HepG2 (cell line): ENCODE data around the gene GNL1. TPM values are rescaled to one million over a fixed set of nuclear protein-coding genes. Genes with fewer than 3 reads are reported as not detected.
A peak's percentile ranks its signal among the peaks of the same experiment; 100 is the strongest.

Experiments used
- CEBPB ChIP-seq: IDR thresholded peaks from 2 replicates; pipeline ENCODE4 v1.6.1; 2011; ENCODE audit warnings: low read depth, low read length, improper control_type of control experiment, borderline replicate concordance
- CREB1 ChIP-seq, 2 experiments: fragments of 450-650 bp in 1 of 2; IDR thresholded peaks; 2 replicates each; pipeline ENCODE4 v1.6.1; 2016 to 2017; ENCODE audit warnings: control low read depth in 1 of 2, mild to moderate bottlenecking in 1 of 2, missing compliant biosample characterization in 1 of 2, missing genetic modification characterization in 1 of 2
- HMG20A ChIP-seq: IDR thresholded peaks from 2 replicates; pipeline ENCODE4 v1.6.1; 2016; ENCODE audit warnings: borderline replicate concordance
- NR2F2 ChIP-seq: IDR thresholded peaks from 2 replicates; pipeline ENCODE4 v1.6.1; 2012; ENCODE audit warnings: low read depth, inconsistent platforms, borderline replicate concordance
- REST ChIP-seq, 2 experiments: IDR thresholded peaks; 2 replicates each; pipeline ENCODE4 v1.6.1; 2011 to 2012; ENCODE audit warnings: low read length in 2 of 2, borderline replicate concordance in 1 of 2, low read depth in 1 of 2, mild to moderate bottlenecking in 1 of 2, moderate library complexity in 1 of 2
- SP4 ChIP-seq: sonication (generic); formaldehyde crosslinking; IDR thresholded peaks from 2 replicates; pipeline ENCODE4 v1.8.1; 2023; ENCODE audit warnings: mild to moderate bottlenecking, missing genetic modification reagents
- ZKSCAN1 ChIP-seq: fragments of 150-350 bp; IDR thresholded peaks from 2 replicates; pipeline ENCODE4 v1.6.1; 2014; ENCODE audit warnings: low read length
- ZNF292 ChIP-seq: sonication (generic); formaldehyde crosslinking; IDR thresholded peaks from 2 replicates; pipeline ENCODE4 v1.8.1; 2022; ENCODE audit warnings: mild to moderate bottlenecking, low read depth, missing genetic modification reagents, borderline replicate concordance
- ZNF616 ChIP-seq: sonication (generic); formaldehyde crosslinking; IDR thresholded peaks from 2 replicates; pipeline ENCODE4 v1.5.0; 2020; ENCODE audit warnings: low read depth, mild to moderate bottlenecking, missing genetic modification reagents
- ZNF672 ChIP-seq: sonication (generic); formaldehyde crosslinking; IDR thresholded peaks from 2 replicates; pipeline ENCODE4 v1.8.1; 2022; ENCODE audit warnings: missing genetic modification reagents
- ZSCAN21 ChIP-seq: sonication (generic); formaldehyde crosslinking; IDR thresholded peaks from 2 replicates; pipeline ENCODE4 v1.8.0; 2022; ENCODE audit warnings: mild to moderate bottlenecking, missing genetic modification reagents, moderate library complexity, borderline replicate concordance
- polyA plus RNA-seq, 8 experiments: library from polyadenylated mRNA; depleted of rRNA in 3 of 8; stranded (reverse) in 7 of 8; unstranded in 1 of 8; fragments of >200 nt; fragmentation: Illumina TruSeq in 4 of 8; extraction: Trizol in 4 of 8; gene quantifications; 2 replicates each; pipeline versions ENCODE4 v1.2.1 to v1.2.3, GENCODE V29; 2011 to 2016; ENCODE audit warnings: low read depth in 4 of 8, missing spikeins in 1 of 8, mixed read lengths in 1 of 8; ENCODE audit not compliant: insufficient read depth in 1 of 8
- total RNA-seq, 5 experiments: library from RNA; depleted of rRNA; stranded (reverse); fragments of >200 nt; fragmentation: Illumina TruSeq; extraction: Trizol; gene quantifications; 2 replicates each; pipeline ENCODE4 v1.2.3, GENCODE V29; 2016; ENCODE audit warnings: low read depth in 1 of 5
- TF ChIP-seq, protein P1 (sequence below): sonication (generic); formaldehyde crosslinking; IDR thresholded peaks from 2 replicates; pipeline ENCODE4 v1.4.0; 2020; ENCODE audit warnings: missing genetic modification reagents
- TF ChIP-seq, protein P2 (sequence below): IDR thresholded peaks from 2 replicates; pipeline ENCODE4 v1.6.1; 2012; ENCODE audit warnings: low read length, improper control_type of control experiment

GNL1 gene
- total and polyA plus RNA-seq, 2 of the 13 experiments (the other 11 are each of a cell fraction or from before 2014, with no cell fraction given), result 35.0 to 55.6 TPM

DNA sequence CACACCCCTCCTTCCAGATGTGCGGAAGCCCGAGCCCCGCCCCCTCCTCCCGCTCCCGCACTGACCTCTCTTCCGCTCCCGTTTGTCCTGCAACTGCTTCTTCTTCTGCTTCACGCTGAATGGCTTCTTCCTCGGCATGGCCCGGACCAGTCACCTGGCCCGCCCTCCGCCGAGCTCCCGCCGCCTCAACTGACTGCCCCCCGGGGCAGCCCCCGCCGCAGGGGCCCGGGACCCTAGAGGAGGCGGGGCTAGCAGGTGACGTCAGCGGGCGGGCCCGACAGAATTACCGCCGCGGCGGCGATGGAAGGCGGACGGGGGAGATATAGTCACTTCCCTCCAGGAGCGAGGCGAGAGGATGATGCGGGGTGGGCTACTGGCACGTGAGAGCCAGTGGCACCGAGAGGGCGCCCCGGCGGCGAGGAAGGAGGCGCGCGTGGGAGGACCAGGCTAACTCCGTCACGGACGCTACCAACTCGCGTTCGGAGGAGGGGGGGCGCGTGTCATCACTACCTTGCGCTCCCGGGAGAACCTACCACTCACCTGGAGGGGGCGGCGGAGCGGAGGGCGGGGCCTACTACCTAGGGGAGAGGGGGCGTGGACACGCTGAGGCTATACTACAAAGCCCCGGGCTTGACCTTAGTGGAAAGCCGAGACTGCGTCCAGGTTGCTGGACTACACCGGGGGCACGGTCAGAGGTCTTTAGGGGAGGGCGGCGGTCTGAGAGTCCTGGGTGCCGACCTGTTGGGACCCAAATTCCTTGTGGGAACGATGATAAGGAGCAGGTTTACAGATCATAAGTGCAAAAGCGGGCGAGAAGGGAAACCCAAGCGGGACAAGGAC is at the start of gene GNL1 (continued):
- TF ChIP-seq REST (IDR thresholded peaks at IDR 0.05; ENCODE audit: borderline replicate concordance in 1 of 2, low read depth in 1 of 2, low read length in 2 of 2) (no peak), HMG20A (no peak), ZKSCAN1 (no peak), ZNF292 (no peak), ZSCAN21 (CRISPR knock-in tag) (peak; percentile 90), CEBPB (peak; percentile 35; the same call in 1 of the 2 replicates), NR2F2 (peak; percentile 85), ZNF672 (no peak), CREB1 (IDR thresholded peaks at IDR 0.05) (peak; percentile 98), CREB1 (CRISPR knock-in tag; IDR thresholded peaks at IDR 0.05) (peak; percentile 82), SP4 (CRISPR knock-in tag) (peak; percentile 95), ZNF616 (no peak)
- TF ChIP-seq, protein P1, sequence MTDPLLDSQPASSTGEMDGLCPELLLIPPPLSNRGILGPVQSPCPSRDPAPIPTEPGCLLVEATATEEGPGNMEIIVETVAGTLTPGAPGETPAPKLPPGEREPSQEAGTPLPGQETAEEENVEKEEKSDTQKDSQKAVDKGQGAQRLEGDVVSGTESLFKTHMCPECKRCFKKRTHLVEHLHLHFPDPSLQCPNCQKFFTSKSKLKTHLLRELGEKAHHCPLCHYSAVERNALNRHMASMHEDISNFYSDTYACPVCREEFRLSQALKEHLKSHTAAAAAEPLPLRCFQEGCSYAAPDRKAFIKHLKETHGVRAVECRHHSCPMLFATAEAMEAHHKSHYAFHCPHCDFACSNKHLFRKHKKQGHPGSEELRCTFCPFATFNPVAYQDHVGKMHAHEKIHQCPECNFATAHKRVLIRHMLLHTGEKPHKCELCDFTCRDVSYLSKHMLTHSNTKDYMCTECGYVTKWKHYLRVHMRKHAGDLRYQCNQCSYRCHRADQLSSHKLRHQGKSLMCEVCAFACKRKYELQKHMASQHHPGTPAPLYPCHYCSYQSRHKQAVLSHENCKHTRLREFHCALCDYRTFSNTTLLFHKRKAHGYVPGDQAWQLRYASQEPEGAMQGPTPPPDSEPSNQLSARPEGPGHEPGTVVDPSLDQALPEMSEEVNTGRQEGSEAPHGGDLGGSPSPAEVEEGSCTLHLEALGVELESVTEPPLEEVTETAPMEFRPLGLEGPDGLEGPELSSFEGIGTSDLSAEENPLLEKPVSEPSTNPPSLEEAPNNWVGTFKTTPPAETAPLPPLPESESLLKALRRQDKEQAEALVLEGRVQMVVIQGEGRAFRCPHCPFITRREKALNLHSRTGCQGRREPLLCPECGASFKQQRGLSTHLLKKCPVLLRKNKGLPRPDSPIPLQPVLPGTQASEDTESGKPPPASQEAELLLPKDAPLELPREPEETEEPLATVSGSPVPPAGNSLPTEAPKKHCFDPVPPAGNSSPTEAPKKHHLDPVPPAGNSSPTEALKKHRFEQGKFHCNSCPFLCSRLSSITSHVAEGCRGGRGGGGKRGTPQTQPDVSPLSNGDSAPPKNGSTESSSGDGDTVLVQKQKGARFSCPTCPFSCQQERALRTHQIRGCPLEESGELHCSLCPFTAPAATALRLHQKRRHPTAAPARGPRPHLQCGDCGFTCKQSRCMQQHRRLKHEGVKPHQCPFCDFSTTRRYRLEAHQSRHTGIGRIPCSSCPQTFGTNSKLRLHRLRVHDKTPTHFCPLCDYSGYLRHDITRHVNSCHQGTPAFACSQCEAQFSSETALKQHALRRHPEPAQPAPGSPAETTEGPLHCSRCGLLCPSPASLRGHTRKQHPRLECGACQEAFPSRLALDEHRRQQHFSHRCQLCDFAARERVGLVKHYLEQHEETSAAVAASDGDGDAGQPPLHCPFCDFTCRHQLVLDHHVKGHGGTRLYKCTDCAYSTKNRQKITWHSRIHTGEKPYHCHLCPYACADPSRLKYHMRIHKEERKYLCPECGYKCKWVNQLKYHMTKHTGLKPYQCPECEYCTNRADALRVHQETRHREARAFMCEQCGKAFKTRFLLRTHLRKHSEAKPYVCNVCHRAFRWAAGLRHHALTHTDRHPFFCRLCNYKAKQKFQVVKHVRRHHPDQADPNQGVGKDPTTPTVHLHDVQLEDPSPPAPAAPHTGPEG, result peak; percentile 75; the same call in 1 of the 2 replicates
- TF ChIP-seq, protein P2, sequence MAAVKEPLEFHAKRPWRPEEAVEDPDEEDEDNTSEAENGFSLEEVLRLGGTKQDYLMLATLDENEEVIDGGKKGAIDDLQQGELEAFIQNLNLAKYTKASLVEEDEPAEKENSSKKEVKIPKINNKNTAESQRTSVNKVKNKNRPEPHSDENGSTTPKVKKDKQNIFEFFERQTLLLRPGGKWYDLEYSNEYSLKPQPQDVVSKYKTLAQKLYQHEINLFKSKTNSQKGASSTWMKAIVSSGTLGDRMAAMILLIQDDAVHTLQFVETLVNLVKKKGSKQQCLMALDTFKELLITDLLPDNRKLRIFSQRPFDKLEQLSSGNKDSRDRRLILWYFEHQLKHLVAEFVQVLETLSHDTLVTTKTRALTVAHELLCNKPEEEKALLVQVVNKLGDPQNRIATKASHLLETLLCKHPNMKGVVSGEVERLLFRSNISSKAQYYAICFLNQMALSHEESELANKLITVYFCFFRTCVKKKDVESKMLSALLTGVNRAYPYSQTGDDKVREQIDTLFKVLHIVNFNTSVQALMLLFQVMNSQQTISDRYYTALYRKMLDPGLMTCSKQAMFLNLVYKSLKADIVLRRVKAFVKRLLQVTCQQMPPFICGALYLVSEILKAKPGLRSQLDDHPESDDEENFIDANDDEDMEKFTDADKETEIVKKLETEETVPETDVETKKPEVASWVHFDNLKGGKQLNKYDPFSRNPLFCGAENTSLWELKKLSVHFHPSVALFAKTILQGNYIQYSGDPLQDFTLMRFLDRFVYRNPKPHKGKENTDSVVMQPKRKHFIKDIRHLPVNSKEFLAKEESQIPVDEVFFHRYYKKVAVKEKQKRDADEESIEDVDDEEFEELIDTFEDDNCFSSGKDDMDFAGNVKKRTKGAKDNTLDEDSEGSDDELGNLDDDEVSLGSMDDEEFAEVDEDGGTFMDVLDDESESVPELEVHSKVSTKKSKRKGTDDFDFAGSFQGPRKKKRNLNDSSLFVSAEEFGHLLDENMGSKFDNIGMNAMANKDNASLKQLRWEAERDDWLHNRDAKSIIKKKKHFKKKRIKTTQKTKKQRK, result no peak
